Activated CD4-positive, CD25-positive, alpha-beta regulatory T cell treated with anti-CD3 and anti-CD28 coated beads, Interleukin-2, amount 50 U/mL, for 24 hours (primary cell): ENCODE data around the gene TMPRSS11D.

ENCODE experiments used
- ATAC-seq, 2 donors: fragments of 150-1000 bp; cut with Tn5 transposase; one replicate each; pipeline ENCODE4 v1.10.0; 2021; ENCODE audit warnings: mild to moderate bottlenecking in 1 of 2, moderate library complexity in 1 of 2

TMPRSS11D gene, protein sequence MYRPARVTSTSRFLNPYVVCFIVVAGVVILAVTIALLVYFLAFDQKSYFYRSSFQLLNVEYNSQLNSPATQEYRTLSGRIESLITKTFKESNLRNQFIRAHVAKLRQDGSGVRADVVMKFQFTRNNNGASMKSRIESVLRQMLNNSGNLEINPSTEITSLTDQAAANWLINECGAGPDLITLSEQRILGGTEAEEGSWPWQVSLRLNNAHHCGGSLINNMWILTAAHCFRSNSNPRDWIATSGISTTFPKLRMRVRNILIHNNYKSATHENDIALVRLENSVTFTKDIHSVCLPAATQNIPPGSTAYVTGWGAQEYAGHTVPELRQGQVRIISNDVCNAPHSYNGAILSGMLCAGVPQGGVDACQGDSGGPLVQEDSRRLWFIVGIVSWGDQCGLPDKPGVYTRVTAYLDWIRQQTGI

DNA sequence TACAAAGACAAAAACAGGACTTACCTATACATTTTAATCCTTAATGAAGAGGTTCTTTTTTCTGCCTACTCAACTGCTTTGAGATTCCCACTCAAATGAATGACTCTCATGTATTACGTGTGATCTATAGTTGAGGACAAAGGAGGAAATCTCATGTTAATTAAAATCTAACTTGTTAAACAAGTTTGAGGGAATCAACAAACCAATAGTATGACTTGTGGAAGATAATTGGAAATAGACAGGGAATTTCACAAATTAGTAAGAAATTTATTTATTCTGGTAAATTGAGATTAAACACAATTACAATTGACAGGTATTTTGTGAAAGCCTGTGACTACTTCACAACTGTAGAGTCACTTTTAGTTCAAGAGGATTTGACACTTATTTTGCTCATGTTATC lies at the start of gene TMPRSS11D:
TMPRSS11D (minus strand) TSS at position 101 of the 400 bp plus-strand sequence; CDS start at position 32, 69 bp downstream.
- ATAC-seq, result no peak

DNA sequence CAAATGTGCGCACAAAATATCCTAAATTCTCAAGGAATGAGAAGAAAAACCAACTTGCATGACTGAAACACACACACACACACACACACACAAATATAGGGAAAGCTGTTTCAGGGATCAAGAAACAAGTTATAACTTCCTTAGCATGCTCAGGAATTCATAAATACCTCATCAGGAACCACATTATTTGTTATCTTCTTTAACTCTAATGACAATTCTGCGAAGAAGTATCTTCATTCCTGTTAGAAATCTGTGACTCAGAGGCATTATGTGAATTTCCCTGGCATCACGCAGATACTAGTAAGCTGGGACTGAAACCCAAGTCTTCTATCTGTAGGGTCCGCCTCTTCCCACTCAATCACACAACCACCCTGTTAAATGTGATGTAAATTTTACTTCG lies 49.2 kb upstream of the TMPRSS11D start:
- no peak for ATAC-seq

DNA sequence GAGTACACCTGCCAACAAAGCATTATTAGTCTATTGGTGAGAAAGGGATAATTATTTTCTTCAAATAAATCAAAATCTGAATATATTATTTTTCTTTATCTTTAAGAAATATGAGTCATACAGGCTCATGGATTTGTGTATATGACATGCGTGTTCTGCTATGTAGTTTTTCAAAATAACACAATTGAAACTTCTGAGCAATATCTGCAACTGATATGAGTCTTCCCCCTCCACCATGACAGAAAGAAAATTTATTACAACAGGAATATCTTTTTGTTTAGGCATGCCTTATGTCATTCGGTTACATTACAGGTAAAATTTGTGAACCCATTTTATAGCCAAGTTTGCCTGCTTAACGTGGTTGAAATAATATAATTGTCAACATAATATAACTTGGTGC lies 47.5 kb upstream of the TMPRSS11D start:
- ATAC-seq, result no peak

DNA sequence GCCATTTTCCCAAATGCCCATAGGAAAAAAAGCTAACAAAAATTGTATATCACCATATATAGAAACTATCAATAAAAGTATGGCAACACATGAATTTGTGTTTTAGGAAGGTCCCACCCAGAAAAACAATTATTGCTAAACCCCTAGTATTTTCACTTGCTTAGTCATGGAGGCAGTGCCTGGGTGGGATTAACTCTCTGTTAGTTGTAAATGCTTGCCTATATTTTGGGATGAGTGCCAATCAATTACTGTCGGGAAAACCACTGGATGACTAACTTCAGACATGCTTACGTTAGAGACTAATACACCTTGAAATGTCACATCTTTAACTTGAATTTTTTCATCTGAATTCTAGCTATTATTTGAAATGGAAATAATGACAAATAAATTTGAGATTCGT lies 45.6 kb upstream of the TMPRSS11D start:
- ATAC-seq, result no peak

DNA sequence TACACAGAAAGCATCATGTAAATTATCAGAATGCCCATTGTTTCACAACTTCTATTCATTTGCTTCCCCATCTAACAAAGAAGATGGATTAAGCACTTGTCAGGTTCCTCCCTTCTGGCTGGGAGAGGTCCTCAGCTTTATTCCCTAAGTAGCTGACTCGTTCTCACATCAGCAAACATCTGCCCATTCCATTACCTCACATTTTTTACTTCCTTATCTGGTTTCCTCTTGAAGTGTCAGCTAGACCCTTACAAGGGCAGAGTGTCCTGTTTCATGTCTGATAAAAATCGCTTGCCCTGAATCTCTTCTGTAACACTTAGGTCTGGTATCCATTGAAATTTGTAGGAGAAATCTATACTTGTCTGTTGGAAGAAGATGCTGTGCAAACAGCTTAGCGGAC lies 44.7 kb upstream of the TMPRSS11D start:
- ATAC-seq, result no peak

DNA sequence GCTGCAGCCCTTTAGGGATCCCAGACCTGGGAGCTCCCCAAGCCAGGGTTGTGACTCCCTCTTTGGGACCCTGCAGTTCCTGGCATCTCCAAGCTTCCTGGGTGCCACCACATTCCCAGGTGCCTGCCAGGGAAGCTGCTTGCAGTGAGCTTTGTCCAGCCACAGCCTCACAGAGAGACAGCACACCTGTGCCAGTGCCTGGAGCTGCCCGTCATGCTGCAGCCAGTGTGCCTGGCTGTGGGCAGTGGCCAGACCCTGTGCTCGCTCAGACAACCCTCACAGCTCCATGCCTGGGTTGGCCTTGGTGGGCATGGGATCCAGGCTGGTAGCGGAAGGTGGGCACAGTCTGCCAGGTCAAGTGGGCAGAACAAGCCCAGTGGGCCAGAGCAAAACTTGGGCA lies 43.4 kb upstream of the TMPRSS11D start:
- no peak for ATAC-seq

DNA sequence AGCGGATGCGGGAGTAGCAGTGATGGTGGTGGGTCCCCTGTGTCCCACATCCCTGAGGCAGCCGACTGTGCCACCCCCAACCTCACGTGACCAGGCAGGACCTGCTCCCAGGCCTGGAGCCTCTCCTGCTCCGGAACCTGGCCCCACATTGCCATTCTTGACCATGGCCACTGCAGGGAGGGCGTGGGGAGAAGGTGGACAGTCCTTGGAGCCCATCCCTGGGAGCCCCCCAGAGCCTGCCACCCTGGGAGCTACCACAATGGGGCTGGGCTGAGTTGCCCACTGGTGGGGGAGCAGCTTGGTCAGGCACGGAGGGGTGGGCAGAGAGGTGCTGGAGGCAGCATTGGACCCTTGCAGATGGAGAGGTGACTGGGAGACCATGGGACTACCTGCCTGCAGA lies 42.7 kb upstream of the TMPRSS11D start:
- no peak for ATAC-seq

DNA sequence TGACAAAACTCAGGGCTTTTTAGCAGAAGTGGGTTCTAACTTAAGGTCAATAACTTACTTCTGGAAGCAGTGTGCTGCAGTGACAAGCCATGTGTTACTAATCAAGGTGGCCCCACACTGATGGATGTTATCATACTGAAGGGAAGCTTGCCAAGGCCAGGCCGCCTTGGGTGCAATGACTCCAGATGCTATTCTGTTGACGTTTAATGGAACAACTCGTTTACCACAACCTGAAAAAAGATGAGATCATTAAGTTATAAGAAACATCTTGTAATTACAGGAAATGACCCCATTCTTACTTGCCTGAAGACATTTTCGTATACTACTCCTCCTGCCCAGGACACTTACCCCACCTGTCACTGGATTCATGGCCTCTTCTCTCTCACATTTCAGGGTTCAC lies 38.9 kb upstream of the TMPRSS11D start:
- ATAC-seq, result no peak

DNA sequence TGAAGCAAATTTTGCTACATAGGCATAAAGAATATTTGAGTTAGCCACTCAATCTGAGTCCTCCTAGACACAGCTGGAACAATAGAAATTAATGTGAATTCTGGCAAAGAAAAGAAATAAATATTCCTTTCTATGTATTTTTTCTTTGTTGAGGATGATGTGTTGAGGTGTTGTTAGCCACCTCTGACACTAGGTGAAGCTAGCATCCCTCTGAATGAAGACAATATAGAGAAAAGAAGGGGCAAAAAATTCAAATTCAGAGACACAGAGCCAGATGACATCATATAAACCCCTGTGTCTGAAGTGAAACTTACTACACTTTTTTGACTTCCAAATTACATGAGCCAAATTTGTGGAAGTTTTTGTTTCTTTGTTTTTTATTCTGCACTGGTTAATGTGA lies 34.6 kb upstream of the TMPRSS11D start:
- no peak for ATAC-seq

DNA sequence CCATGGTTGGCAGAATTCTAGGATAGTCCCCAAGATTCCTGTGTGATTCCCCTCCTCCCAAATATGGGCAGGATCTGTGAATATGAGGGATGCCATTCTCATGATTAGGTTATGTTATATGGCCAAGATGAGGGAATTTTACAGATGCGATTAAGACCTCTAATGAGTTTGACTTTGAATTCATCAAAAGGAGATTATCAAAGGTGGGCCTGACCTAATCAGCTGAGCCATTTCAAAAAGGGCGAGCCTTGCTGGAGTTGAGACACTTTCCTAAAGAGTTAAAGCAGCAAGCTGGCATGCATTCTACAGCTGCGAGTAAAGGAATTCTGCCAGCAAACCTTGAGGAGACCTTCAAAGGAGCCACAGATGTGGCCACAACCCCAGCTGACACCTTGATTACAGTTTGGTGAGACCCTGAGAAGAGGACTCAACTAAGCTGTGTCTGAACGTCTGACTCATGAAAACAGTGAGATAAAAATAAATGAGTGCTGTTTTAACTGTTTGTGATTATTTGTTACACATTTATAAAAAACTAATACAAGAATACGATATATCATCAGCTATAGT lies 31.7 kb upstream of the TMPRSS11D start:
- no peak for ATAC-seq

DNA sequence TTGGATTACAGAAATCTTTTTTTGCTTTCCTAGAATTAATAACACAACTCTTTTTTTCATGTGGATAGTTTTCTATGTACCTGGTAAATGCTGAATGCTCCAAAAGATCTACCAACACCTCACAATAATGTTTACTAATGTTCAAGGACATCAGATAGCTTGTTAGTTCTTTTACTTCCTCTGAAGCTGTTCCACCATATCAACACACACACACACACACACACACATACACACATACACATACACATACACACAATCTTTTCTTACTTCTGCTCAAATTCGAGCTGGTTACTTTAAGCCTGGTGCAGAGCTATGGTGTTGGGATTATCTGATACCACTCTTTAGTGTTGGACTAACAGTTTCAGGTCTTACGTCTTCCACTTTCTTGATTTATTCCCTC lies 28.3 kb upstream of the TMPRSS11D start:
- no peak for ATAC-seq

DNA sequence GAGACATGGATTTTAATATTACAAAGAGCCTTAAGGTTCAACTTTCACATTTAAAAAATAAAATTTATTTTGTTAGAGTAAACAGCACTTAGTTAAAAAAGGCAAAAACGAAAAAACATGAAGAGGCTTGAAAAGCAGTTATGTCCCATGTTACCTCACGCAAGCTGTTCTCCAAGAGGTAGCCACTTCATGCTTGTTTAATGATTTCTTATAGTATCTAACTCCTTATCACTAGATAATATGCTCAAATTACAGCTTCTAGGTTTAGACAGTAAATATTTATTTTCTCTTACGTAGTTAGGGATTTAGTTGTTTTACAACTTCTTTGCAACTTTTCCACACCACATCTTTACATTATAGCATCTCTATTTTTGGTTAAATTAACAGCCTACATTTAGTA lies 27.8 kb upstream of the TMPRSS11D start:
- no peak for ATAC-seq

DNA sequence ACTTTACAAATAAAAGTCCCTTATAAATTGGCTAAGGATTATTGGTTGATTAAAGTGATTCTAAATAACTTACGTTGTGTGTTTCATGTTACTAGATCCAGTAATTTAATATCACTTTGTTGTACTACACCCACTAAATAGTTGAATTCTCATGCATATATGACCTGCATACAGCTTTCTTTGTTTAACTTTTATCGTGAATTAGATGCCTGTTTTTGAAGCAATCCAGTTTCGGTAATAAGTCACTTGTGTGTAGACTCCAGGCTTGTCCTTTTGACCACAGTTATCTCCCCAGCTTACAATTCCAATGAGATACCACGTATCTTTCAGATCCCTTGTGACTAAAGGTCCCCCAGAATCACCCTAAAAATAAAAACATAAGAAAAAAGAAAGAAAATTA lies 27.3 kb upstream of the TMPRSS11D start:
- no peak for ATAC-seq

DNA sequence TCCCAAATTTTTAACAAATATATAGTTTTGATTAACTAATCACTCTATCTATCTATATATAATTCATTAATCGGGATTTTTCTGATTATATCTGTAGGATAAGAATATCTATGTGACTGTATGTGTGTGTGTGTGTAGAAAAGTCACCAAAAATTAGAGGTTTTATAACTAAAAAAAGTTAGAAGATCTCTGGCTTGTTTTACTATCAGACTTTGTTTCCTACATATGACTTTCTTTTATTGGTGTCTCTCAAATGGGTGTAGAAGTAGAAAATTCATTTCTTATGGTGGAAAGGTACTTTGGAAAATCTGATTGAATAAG lies 26.7 kb upstream of the TMPRSS11D start:
- no peak for ATAC-seq

DNA sequence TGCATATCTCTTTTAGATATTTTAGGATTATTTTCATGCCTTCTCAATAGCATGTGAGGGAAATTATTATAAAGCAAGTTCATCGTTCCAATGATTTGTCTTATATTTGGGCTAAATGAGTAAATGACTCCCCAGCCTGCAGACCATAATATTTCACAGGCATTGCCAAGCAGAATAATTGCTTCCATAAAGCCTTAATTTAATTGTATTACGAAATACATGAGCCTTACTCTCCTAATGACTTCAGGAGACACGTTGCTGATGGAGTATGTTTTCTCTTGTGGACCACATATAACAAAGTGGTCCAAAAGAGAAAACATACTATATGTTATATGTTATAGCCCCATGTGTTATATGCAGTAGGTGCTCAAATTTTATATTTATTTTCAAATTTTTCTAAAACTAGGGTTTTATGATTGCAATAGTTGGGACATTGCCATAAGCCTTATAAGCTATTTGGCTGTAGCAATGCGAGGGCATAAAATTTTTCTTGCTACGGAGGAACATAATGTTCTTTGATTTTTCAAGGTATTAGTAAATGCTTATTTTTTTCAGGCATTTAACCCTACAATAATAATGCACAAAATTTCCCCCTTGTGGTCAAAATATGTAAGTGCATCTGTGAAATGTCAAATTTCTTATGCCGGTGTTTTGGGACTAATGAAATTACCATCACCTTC lies 26.2 kb upstream of the TMPRSS11D start:
- no peak for ATAC-seq

DNA sequence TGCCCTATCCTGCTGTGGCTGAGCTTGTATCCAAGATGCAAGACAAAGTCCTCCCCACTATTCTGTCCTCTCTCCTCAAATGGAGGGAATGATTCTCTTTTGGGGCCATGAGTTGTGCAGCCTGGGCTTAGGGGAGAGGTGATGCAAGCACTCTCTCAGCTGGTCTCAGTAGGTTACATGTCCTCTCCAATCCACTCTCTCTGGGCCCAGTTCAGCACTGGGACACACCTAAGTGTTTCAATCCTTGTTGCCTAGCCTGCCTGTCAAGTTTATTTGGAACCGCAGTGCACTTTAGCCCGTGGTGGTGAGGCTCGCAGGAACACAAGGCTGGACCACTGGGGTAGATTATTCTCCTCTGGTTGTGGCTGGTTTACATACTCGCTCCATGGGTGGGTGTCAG lies 23.8 kb upstream of the TMPRSS11D start:
- ATAC-seq, result no peak

DNA sequence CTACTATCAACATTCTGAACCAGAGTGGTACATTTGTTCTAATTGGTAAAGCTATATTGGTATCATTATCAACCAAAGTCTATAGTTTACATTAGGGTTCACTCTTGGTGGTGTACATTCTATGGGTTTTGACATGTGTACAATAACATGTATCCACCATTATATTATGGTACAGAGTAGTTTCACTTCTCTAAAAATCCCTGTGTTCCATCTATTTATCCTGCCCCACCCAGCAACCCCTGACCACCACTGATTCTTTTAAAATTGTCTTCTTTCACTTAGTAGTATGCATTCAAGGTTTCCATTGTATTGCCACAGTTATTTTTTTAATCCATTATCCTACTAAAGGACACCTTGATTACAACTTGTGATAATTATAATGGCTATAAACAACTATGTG lies 15.3 kb upstream of the TMPRSS11D start:
- ATAC-seq, result no peak

DNA sequence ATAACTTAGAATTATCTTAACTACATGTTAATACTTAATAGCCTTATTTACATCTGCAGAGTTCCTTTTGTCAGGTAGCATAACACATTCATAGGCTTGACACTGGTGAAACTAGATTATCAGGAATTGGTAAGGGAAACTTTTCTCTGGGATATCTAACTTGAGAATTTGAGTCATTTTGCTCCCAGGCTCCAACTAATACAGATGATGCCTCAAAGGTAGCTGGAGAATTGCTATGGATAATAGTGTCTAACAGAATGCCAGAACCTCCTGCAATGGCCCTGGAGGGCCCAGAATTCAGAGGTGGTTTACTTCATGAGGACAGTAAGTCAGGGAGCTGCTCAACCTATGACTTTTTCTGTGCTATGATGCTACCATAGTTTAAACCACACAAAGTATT lies 13.9 kb upstream of the TMPRSS11D start:
- ATAC-seq, result no peak

DNA sequence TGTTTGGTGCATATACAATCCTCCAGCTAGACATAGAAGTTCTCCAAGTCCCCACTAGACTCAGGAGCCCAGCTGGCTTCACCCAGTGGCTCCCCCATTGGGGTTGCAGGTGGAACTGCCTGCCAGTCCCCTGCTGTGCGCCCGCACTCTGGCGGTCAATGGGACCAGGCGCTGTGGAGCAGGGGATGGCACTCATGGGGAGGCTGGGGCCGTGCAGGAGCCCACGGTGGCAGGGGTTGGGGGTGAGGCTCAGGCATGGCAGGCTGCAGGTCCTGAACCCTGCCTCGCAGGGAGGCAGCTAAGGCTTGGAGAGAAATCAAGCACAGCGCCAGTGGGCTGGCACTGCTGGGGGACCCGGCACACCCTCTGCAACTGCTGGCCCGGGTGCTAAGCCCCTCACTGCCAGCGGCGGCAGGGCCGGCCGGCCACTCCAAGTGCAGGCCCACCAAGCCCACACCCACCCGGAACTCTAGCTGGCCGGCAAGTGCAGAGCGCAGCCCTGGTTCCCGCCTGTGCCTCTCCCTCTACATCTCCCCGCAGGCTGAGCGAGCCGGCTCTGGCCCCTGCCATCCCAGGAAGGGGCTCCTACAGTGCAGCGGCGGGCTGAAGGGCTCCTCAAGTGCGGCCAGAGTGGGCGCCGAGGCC lies 12.7 kb upstream of the TMPRSS11D start:
- ATAC-seq, result no peak

DNA sequence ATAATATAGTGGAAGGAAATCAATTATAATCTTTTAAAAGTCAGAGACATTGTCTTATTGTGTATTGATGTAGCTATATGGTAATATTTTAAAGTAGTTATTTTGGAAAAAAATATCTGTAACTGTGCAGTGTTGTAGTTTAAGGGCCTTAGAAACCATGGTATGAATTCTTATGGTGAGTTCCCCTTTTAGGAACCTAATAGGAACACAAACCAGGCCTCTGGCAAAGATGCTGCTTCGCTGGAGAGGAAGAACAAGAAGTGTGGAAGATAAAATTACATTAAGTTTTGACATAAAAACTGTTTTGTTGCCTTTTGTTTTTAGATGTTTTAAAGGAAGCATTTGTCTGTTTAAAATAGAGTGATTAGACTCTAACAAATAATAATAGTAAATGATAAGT lies 10.9 kb upstream of the TMPRSS11D start:
- ATAC-seq, result no peak

DNA sequence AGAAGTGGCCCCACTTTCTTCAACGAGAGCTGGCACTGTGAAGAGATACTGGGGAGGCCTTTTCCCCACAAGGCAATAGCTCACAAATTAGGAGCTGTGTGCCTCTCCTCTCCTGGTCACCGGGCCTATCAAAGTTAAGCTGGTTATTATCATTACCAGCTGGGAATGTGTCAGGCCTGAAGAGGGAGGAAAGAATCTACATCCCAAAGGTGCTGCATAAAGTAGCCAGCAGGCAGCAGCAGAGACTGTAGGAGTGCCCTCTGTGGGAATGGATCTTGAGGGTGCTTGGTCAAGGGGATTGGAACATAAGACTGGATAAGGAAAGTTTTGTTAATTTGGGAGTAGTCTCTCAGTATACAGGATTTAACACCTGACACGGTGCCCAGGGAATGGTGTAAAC lies 9.1 kb upstream of the TMPRSS11D start:
- ATAC-seq, result no peak

DNA sequence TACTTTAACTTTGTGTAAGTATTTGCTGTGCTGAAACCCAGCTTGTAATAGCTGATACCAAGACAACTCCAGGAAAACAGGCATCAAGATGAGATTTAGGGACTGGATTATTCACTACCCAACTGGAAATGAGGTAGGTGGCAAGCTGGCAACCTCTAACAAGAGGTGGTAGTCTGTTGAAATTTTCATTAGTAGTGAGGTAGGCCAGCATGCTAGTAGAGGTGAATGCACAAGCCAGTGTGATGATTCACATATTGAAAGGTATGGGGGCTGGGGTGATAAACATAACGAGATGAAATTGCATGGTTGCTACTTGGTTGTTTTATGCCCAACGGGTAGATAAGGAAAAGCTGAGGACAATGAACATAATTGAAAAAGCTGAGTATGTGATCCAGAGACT lies 8.5 kb upstream of the TMPRSS11D start:
- no peak for ATAC-seq

DNA sequence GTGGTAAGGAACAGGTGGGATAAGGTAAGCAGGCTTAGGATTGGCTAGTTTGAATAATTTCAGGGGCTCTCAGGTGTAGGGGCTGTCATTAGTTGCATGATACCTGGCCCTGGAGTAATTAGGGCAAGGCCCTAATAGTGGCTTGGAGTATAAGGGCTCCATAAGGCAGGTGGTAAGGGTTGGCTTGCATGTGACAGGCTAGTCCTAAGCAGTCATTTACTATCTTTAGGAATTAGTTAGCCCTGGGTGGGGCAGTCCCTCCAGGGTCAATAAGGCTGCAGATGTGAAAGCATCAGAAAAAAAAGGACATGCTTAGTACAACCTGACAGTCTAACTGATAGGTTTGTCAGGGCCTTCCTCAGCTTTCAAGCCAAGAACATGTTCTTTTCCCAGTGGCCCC lies 7.8 kb upstream of the TMPRSS11D start:
- no peak for ATAC-seq

DNA sequence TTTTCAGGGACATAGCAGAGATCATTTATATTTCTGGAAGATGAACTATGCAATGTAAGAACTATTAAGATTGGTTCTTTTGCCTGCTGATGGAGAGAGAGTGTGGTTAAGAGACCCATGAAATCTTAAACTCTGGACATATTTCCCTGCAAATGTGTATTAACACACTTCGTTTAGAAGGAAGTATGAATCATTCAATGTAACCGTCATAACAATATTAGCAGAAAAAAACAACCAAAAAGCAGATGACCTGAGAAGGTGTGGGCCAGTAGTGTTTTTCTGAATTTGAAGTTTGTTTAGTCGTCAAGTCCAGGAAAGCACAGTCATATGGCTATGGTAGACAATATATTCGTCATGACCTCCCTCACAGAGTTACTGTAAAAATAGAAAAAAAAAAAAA lies 2.5 kb upstream of the TMPRSS11D start:
- no peak for ATAC-seq
